IMR-90 (cell line): Measurements from ENCODE around the gene BRF1.

Source experiments
- CHD1 ChIP-seq: IDR thresholded peaks from 2 replicates; pipeline ENCODE4 v1.6.1; 2012; ENCODE audit warnings: low read depth, low read length, improper control_type of control experiment
- CTCF ChIP-seq: conservative IDR thresholded peaks from 2 replicates; pipeline ENCODE4 v1.5.1; 2012; ENCODE audit warnings: mild to moderate bottlenecking, low read depth, low read length, improper control_type of control experiment
- MAZ ChIP-seq: IDR thresholded peaks from 2 replicates; pipeline ENCODE4 v1.6.1; 2012; ENCODE audit warnings: low read depth, mild to moderate bottlenecking, low read length, improper control_type of control experiment, moderate library complexity, borderline replicate concordance
- POLR2A ChIP-seq: IDR thresholded peaks from 2 replicates; pipeline ENCODE4 v1.6.1; 2012; ENCODE audit warnings: mild to moderate bottlenecking, low read depth, low read length
- RAD21 ChIP-seq: IDR thresholded peaks from 2 replicates; pipeline ENCODE4 v1.6.1; 2012; ENCODE audit warnings: low read length, improper control_type of control experiment
- RFX5 ChIP-seq: IDR thresholded peaks from 2 replicates; pipeline ENCODE4 v1.8.0; 2012; ENCODE audit warnings: low read depth, mild to moderate bottlenecking, low read length, moderate library complexity
- USF2 ChIP-seq: fragments of 150-350 bp; IDR thresholded peaks from 2 replicates; pipeline ENCODE4 v1.6.1; 2017; ENCODE audit warnings: mild to moderate bottlenecking, antibody characterized with exemption, low read length, low read depth

GRCh38 chr14:105337433-105337832 is 36.6 kb upstream of the BRF1 start:
- TF ChIP-seq CTCF (no peak), POLR2A (no peak), CHD1 (no peak), USF2 (no peak), RAD21 (no peak), RFX5 (no peak), MAZ (no peak)
